ENCODE results near the gene RHOD. TPM values are rescaled to one million over a fixed set of nuclear protein-coding genes. Genes with fewer than 3 reads are reported as not detected.

RHOD gene
- total and polyA plus RNA-seq, 2 of the 8 experiments (the other 6 are each of a cell fraction or from before 2014, with no cell fraction given), result 12.1 to 17.6 TPM

- no peak overlapping the region for H3K4me3 ChIP-seq (ENCODE audit: extremely low read depth in 1 of 4, insufficient read depth in 2 of 4, low read depth in 3 of 4, low read length in 4 of 4)
- no peak overlapping the region for H4K91ac ChIP-seq (replicated peaks; ENCODE audit: insufficient read length, low read length)
- H4K20me1 ChIP-seq (replicated peaks in 1 of 2; ENCODE audit: control insufficient read depth in 1 of 2, insufficient read depth in 2 of 2, low read length in 2 of 2), result peaks cover 0 to 2% of the 10 kb centered on the region in 2 experiments
- no peak overlapping the region for H3K4me2 ChIP-seq (ENCODE audit: insufficient read depth in 1 of 2, low read depth in 2 of 2, low read length in 2 of 2)
- H2BK12ac ChIP-seq (ENCODE audit: low read depth, low read length), result no peak overlapping the region
- no peaks in the 10 kb centered on the region; a peak in 1 of 7 replicates for H3K4me1 ChIP-seq (replicated peaks in 1 of 4; ENCODE audit: control insufficient read depth in 3 of 4, insufficient read depth in 4 of 4, low read length in 3 of 4)
- CTCF ChIA-PET (ENCODE audit: partially characterized antibody), result interaction anchor here (0.7 to 7.0 kb wide), 4 partner anchors 10 to 72 kb away, joined by 3 to 69 read pairs (median 3); partner anchors contain the start of gene RHOD
- H3K27ac ChIP-seq (ENCODE audit: low read depth, low read length), result no peak overlapping the region
- POLR2A ChIA-PET (ENCODE audit: partially characterized antibody), result interaction anchor here (0.7 to 0.8 kb wide), 2 partner anchors 11 to 20 kb away, joined by 3 to 4 read pairs; no protein-coding TSS in a partner anchor
- H3K4ac ChIP-seq (replicated peaks; ENCODE audit: insufficient read length, low read depth, low read length), result no peak overlapping the region
- no peaks in the 10 kb centered on the region for H3K9me3 ChIP-seq (ENCODE audit: insufficient read depth in 2 of 2, low read depth in 1 of 2, low read length in 1 of 2)
- FAIRE-seq (no peak), DNase-seq (ENCODE audit: low read depth in 1 of 2, low spot score in 2 of 2) (no peak)
- H3K18ac ChIP-seq (ENCODE audit: extremely low read depth, low read length), result no peak overlapping the region
- H2BK120ac ChIP-seq (replicated peaks; ENCODE audit: low read depth, low read length), result no peak overlapping the region
- H3K56ac ChIP-seq (replicated peaks; ENCODE audit: insufficient read length, low read depth, low read length), result no peak overlapping the region
- H3K23me2 ChIP-seq (ENCODE audit: low read depth, low read length), result no peaks in the 10 kb centered on the region
- no peaks in the 10 kb centered on the region for H3K79me1 ChIP-seq (ENCODE audit: low read depth, low read length)
- H3K14ac ChIP-seq (ENCODE audit: insufficient read length), result no peak overlapping the region
- H2AK5ac ChIP-seq (ENCODE audit: low read depth, low read length), result no peak overlapping the region
- H2BK5ac ChIP-seq (ENCODE audit: low read depth, low read length), result no peak overlapping the region
- no peak overlapping the region for H2BK20ac ChIP-seq (ENCODE audit: low read length)
- no peak overlapping the region for H2BK15ac ChIP-seq (ENCODE audit: low read length)
- no peak overlapping the region for H3K23ac ChIP-seq (ENCODE audit: insufficient read length)
- H4K8ac ChIP-seq (ENCODE audit: extremely low read depth, insufficient read depth, low read length), result no peak overlapping the region
- H4K5ac ChIP-seq (ENCODE audit: insufficient read length, low read depth, low read length), result no peak overlapping the region
- no peak overlapping the region for H3K9ac ChIP-seq (replicated peaks in 1 of 4; ENCODE audit: extremely low read depth in 1 of 4, low read depth in 3 of 4, low read length in 3 of 4)
- no peaks in the 10 kb centered on the region for H3K36me3 ChIP-seq (ENCODE audit: control insufficient read depth in 2 of 4, insufficient read depth in 4 of 4, low read length in 3 of 4)
- WGBS, 2 experiments (ENCODE audit: extremely low coverage in 1 of 2, insufficient coverage in 1 of 2, insufficient read length in 1 of 2, insufficient replicate concordance in 2 of 2, low coverage in 1 of 2, low lambda C conversion rate in 2 of 2, missing lambda C conversion rate in 1 of 2), result 93% methylated on average over 18 of the region's 18 CpGs; no CpG with 5 or more reads in 1 of the 2 experiments
- H2AFZ ChIP-seq (ENCODE audit: low read length), result no peak overlapping the region
- no peaks in the 10 kb centered on the region for H3K79me2 ChIP-seq (ENCODE audit: control insufficient read depth in 1 of 2, insufficient read depth in 2 of 2, low read length in 2 of 2)
- H3K27me3 ChIP-seq (replicated peaks in 1 of 4; ENCODE audit: control insufficient read depth in 3 of 4, extremely low read depth in 1 of 4, insufficient read depth in 3 of 4, low read length in 3 of 4), result no peaks in the 10 kb centered on the region
- TF ChIP-seq KDM4A (IDR thresholded peaks at IDR 0.05; ENCODE audit: low read depth, low read length, severe bottlenecking) (no peak), POLR2AphosphoS5 (IDR thresholded peaks at IDR 0.05; ENCODE audit: low read depth, low read length) (no peak), TAF1 (IDR thresholded peaks at IDR 0.05; ENCODE audit: low read depth, low read length) (no peak), EGR1 (IDR thresholded peaks at IDR 0.05; ENCODE audit: borderline replicate concordance, low read depth, low read length) (no peak), RNF2 (IDR thresholded peaks at IDR 0.05; ENCODE audit: borderline replicate concordance, low read depth, low read length, missing control alignments, poor library complexity, severe bottlenecking) (no peak), EP300 (IDR thresholded peaks at IDR 0.05; ENCODE audit: borderline replicate concordance in 1 of 2, low read depth in 2 of 2, low read length in 2 of 2) (no peak), JUN (IDR thresholded peaks at IDR 0.05; ENCODE audit: low read depth, low read length) (no peak), ASH2L (IDR thresholded peaks at IDR 0.05; ENCODE audit: low read length) (no peak), ATF3 (IDR thresholded peaks at IDR 0.05; ENCODE audit: insufficient read depth, low read depth, low read length) (no peak), TBP (IDR thresholded peaks at IDR 0.05; ENCODE audit: low read depth, low read length) (no peak), EZH2 (IDR thresholded peaks at IDR 0.05; ENCODE audit: low read depth, low read length, severe bottlenecking) (no peak)
Observed at GRCh38 chr11:67043572-67044349, 12.9 kb upstream of the RHOD start.

All from H1 (cell line).